Uterus (tissue), 4 donors: ENCODE results near the gene SMTN. TPM values are rescaled to one million over a fixed set of nuclear protein-coding genes. Genes with fewer than 3 reads are reported as not detected.

Source experiments
- DNase-seq, 2 donors: peaks; one replicate each; pipeline ENCODE4 v3.0.0-alpha.2; 2019 to 2020
- H3K27ac ChIP-seq, 2 donors: fragments of 200-600 bp; sonication (generic); 1 replicate in 1 of 2; 2 replicates in 1 of 2; pipeline ENCODE4 v1.5.1; 2016 to 2018
- H3K27me3 ChIP-seq, 2 donors: fragments of 200-600 bp; sonication (generic); one replicate each; pipeline ENCODE4 v1.5.1; 2018 to 2019; ENCODE audit warnings: control low read depth in 1 of 2
- H3K36me3 ChIP-seq, 2 donors: fragments of 200-600 bp; sonication (generic); one replicate each; pipeline ENCODE4 v1.5.1; 2019; ENCODE audit warnings: control low read depth in 1 of 2
- H3K4me1 ChIP-seq, 2 donors: fragments of 200-600 bp; sonication (generic); one replicate each; pipeline ENCODE4 v1.5.1; 2018 to 2019; ENCODE audit warnings: control low read depth in 1 of 2
- H3K4me3 ChIP-seq, 2 donors: fragments of 200-600 bp; sonication (generic); 1 replicate in 1 of 2; 2 replicates in 1 of 2; pipeline ENCODE4 v1.5.1; 2018 to 2019; ENCODE audit warnings: mild to moderate bottlenecking in 1 of 2
- H3K9me3 ChIP-seq, 2 donors: fragments of 200-600 bp; sonication (generic); one replicate each; pipeline ENCODE4 v1.5.1; 2019; ENCODE audit warnings: control low read depth in 1 of 2
- CTCF ChIP-seq, 4 experiments: fragments of 200-600 bp in 2 of 4; fragments of 450-650 bp in 2 of 4; sonication (generic) in 2 of 4; IDR thresholded peaks; one replicate each; pipeline ENCODE4 v1.5.1; 2016 to 2019; ENCODE audit warnings: antibody characterized with exemption in 4 of 4, mild to moderate bottlenecking in 2 of 4, moderate library complexity in 1 of 4
- POLR2A ChIP-seq, 2 donors: fragments of 450-650 bp; IDR thresholded peaks; one replicate each; pipeline ENCODE4 v1.6.1; 2016; ENCODE audit warnings: antibody characterized with exemption in 2 of 2, mild to moderate bottlenecking in 1 of 2, moderate library complexity in 1 of 2
- intact Hi-C: fragments of 100-400 bp; cut with DNase I; formaldehyde crosslinking; loops from one replicate; pipeline ENCODE4 v1.15.1; 2023; ENCODE audit warnings: low total_unique reads
- total RNA-seq, 4 donors: library from RNA; depleted of rRNA in 3 of 4; stranded (reverse); fragments of >200 nt in 3 of 4; gene quantifications; one replicate each; pipeline versions ENCODE4 v1.1.0 to v1.2.4, GENCODE V29; 2014 to 2023
- donor health status: DM: yes; HTN: yes; CAD: no.

The SMTN gene
- total RNA-seq, 4 donors from 2014 or later = 182 to 647 (median 274) TPM

GRCh38 chr22:31092161-31092560 lies 11.0 kb downstream of the SMTN start:
- no peak for TF ChIP-seq POLR2A (IDR thresholded peaks at IDR 0.05)
- TF ChIP-seq CTCF (IDR thresholded peaks at IDR 0.05) = no peak
- intact Hi-C loops = no loop called here
- DNase-seq = no peak
- H3K36me3 ChIP-seq = no peaks in the 10 kb centered on the region
- no peaks in the 10 kb centered on the region for H3K9me3 ChIP-seq
- peak overlapping the region; percentile 25 for H3K4me3 ChIP-seq
- peaks cover 7 to 25% of the 10 kb centered on the region in 2 donors for H3K4me1 ChIP-seq
- peak overlapping the region; percentile 96 for H3K27ac ChIP-seq
- no peaks in the 10 kb centered on the region for H3K27me3 ChIP-seq

- peak; percentile 75 to 76 for DNase-seq
- Histone ChIP-seq H3K27me3 (no peaks in the 10 kb centered on the region), H3K4me3 (peak overlapping the region in 1 of 2 donors; percentile 1), H3K36me3 (no peaks in the 10 kb centered on the region), H3K27ac (peak overlapping the region; percentile 96), H3K9me3 (no peaks in the 10 kb centered on the region), H3K4me1 (peaks cover 7 to 26% of the 10 kb centered on the region in 2 donors)
- intact Hi-C loops = no loop called here
- TF ChIP-seq POLR2A (IDR thresholded peaks at IDR 0.05) (no peak), CTCF (IDR thresholded peaks at IDR 0.05) (no peak)
Observed at GRCh38 chr22:31093086-31093850, 12.2 kb downstream of the SMTN start.

DNA sequence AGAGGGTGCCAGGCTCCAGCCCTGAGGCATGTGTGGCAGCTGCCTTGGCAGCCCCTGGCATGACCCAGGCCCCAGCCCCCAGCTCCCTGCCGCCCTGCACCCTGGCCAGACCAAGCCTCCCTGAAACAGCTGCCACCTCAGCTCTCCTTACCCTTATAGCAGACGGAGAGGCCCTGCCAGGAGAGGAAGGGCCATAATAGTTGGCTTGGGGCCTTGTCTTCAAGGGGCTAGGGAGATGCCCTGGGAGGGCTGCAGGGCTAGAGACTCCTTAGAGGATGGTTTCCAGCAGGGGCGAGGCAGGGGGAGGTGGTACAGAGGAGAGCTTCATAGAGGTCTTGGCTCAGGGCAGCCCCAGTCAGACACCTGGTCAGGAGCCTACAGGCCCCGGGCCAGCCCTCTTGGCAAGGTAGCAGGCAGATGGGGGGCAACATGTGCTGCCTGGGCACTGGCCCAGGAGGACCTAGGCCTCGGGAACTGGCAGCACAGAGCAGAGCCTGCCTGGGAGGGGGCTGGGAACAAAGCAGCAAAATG lies 13.0 kb downstream of the SMTN start:
- no peaks in the 10 kb centered on the region for H3K36me3 ChIP-seq
- H3K27me3 ChIP-seq = no peaks in the 10 kb centered on the region
- intact Hi-C loops = no loop called here
- H3K9me3 ChIP-seq = no peaks in the 10 kb centered on the region
- no peak overlapping the region for H3K4me3 ChIP-seq
- H3K4me1 ChIP-seq = peaks cover 7 to 26% of the 10 kb centered on the region in 2 donors
- peak overlapping the region; percentile 96 for H3K27ac ChIP-seq
- no peak for TF ChIP-seq CTCF (IDR thresholded peaks at IDR 0.05)
- no peak for TF ChIP-seq POLR2A (IDR thresholded peaks at IDR 0.05)
- peak; percentile 48 to 51 for DNase-seq

GRCh38 chr22:31094741-31095140 lies 13.6 kb downstream of the SMTN start:
- Histone ChIP-seq H3K27me3 (no peaks in the 10 kb centered on the region), H3K9me3 (no peaks in the 10 kb centered on the region), H3K4me1 (peaks cover 7 to 20% of the 10 kb centered on the region in 2 donors), H3K27ac (peak overlapping the region; percentile 96 to 100), H3K4me3 (no peak overlapping the region), H3K36me3 (no peaks in the 10 kb centered on the region)
- TF ChIP-seq POLR2A (IDR thresholded peaks at IDR 0.05) (no peak), CTCF (IDR thresholded peaks at IDR 0.05) (no peak)
- DNase-seq = no peak
- intact Hi-C loops = no loop called here

GRCh38 chr22:31095637-31096249 lies 14.6 kb downstream of the SMTN start:
- Histone ChIP-seq H3K4me3 (no peak overlapping the region), H3K4me1 (peaks cover 7 to 17% of the 10 kb centered on the region in 2 donors), H3K27ac (peak overlapping the region; percentile 96 to 100), H3K9me3 (no peaks in the 10 kb centered on the region), H3K36me3 (no peaks in the 10 kb centered on the region), H3K27me3 (no peaks in the 10 kb centered on the region)
- intact Hi-C loops = no loop called here
- no peak for TF ChIP-seq POLR2A (IDR thresholded peaks at IDR 0.05)
- TF ChIP-seq CTCF (IDR thresholded peaks at IDR 0.05) = no peak
- no peak for DNase-seq
